ENCODE measurements around the gene LPP. TPM values are rescaled to one million over a fixed set of nuclear protein-coding genes. Genes with fewer than 3 reads are reported as not detected.

Gene LPP
- total RNA-seq, 8 experiments from 2014 or later: 6.0 to 77.8 (median 15.4) TPM

DNA sequence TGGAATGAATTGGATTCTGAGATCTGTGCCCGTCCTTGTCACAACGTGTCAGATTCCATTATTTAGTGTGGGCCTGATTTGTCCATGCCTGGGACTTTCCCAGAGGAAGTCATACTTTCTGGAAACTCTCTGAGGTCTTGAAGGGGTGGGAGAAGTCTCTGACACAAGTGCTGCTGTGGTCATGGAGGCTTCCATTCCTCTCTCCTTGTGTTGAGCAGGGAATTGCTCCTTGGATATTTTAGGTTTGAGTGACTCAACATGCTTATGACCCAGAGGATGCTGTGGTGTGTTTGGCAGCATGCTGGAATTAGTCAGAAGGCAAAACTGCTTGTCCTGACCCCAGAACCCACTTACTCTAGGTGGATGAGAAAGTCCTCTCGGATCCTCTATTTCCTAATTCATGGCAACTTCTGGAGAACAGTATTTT lies 132.1 kb downstream of the LPP start:
- Histone ChIP-seq H3K27ac (no peak overlapping the region), H3K4me1 (replicated peaks in 1 of 2) (peaks cover 12 to 27% of the 10 kb centered on the region in 2 donors), H3K4me3 (no peak overlapping the region)
- in situ Hi-C loops (cut with MboI; ENCODE audit: low pct_unique_long_range_greater_than_20kb in 2 of 9, low sequenced_read_pairs in 9 of 9, unreplicated experiment in 9 of 9): no loop called here
- 0 to 100% (median 33%) methylated on average over 1 to 3 of the region's 3 CpGs; no CpG with 5 or more reads in 1 of the 10 experiments for WGBS, 10 experiments
- peak in 5 of 8 experiments; percentile 9 to 95 (median 72) for ATAC-seq (replicated peaks in 6 of 8)

DNA sequence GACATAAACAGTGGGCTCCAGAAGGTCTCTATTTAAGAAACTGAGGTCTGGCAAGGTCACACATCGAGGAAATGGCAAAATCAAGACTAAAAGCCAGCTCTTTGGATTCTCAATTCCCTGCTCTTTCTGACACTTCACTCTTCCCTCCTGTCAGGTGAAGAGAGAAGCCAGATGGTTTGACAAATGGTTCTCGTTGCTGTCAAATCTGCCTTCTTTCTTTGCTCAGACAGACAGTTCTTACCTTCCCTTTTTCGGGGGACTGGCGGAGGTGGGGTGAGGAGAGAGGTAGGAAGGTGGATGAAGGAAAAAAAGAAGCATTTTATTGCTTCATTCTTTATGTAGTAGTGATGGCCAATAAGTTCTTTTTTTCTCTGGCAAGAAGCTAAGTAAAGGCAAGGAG lies 133.4 kb downstream of the LPP start:
- Histone ChIP-seq H3K4me1 (replicated peaks in 1 of 2) (peaks cover 12 to 27% of the 10 kb centered on the region in 2 donors), H3K4me3 (no peak overlapping the region), H3K27ac (peak overlapping the region in 1 of 2 donors; percentile 33)
- 82 to 100% (median 85%) methylated on average over 1 to 3 of the region's 4 CpGs; no CpG with 5 or more reads in 4 of the 10 experiments for WGBS, 10 experiments
- in situ Hi-C loops (cut with MboI; ENCODE audit: low pct_unique_long_range_greater_than_20kb in 2 of 9, low sequenced_read_pairs in 9 of 9, unreplicated experiment in 9 of 9): no loop called here
- no peak for ATAC-seq (replicated peaks in 6 of 8)

DNA sequence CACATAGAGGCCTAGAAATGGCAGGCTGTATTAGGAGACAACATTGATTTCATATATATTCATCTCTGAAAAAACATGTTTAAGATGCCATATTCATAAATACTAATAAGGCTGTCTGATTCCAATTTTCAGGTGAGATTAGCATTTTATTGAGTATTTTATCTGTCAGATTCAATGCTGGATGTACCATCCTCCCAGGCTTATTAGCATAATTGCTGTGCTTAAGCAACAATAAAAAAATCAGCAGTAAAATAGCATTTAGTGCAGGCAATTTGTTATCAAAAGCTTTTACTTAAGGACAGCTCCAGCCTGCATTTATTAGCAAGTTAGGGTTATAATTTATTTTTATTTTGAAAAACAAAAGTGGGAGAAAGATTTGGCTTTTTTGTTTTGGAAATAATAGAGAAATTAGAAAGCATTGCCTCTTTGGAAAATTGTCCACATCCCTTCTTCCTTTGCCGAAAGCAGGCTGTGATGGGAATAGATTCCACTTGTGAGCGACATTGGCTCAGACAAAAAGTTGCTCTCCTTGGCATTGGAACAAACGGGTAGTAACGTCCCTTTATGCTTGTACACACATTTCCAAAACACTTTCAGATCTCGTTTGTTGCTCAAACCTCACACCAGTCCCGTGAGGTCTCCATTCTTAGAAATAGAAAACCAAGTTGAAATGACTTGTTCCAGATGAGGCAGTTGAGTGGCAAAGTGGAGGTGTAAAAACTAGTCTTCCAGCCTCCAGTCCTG lies 134.0 kb downstream of the LPP start:
- in situ Hi-C loops (cut with MboI; ENCODE audit: low pct_unique_long_range_greater_than_20kb in 2 of 9, low sequenced_read_pairs in 9 of 9, unreplicated experiment in 9 of 9): no loop called here
- peaks cover 7 to 25% of the 10 kb centered on the region in 2 donors for H3K4me1 ChIP-seq (replicated peaks in 1 of 2)
- ATAC-seq (replicated peaks in 6 of 8): peak in 1 of 8 experiments; percentile 63
- no peak overlapping the region for H3K4me3 ChIP-seq
- WGBS, 10 experiments: 0 to 100% (median 80%) methylated on average over 1 to 6 of the region's 6 CpGs
- no peak overlapping the region for H3K27ac ChIP-seq

GRCh38 chr3:188292251-188292650 lies 138.3 kb downstream of the LPP start:
- Histone ChIP-seq H3K4me3 (no peak overlapping the region), H3K27ac (no peak overlapping the region), H3K4me1 (replicated peaks in 1 of 2) (peaks cover 9 to 24% of the 10 kb centered on the region in 2 donors)
- no peak for ATAC-seq (replicated peaks in 6 of 8)
- 75 to 100% (median 100%) methylated on average over 1 of the region's 1 CpG; no CpG with 5 or more reads in 6 of the 10 experiments for WGBS, 10 experiments
- in situ Hi-C loops (cut with MboI; ENCODE audit: low pct_unique_long_range_greater_than_20kb in 2 of 9, low sequenced_read_pairs in 9 of 9, unreplicated experiment in 9 of 9): no loop called here

GRCh38 chr3:188292827-188293226 lies 138.9 kb downstream of the LPP start:
- WGBS, 10 experiments: 0 to 100% (median 79%) methylated on average over 1 to 3 of the region's 3 CpGs
- in situ Hi-C loops (cut with MboI; ENCODE audit: low pct_unique_long_range_greater_than_20kb in 2 of 9, low sequenced_read_pairs in 9 of 9, unreplicated experiment in 9 of 9): no loop called here
- Histone ChIP-seq H3K4me3 (no peak overlapping the region), H3K4me1 (replicated peaks in 1 of 2) (peaks cover 9 to 18% of the 10 kb centered on the region in 2 donors), H3K27ac (no peak overlapping the region)
- peak in 1 of 8 experiments; percentile 16 for ATAC-seq (replicated peaks in 6 of 8)

GRCh38 chr3:188294113-188294512 lies 140.2 kb downstream of the LPP start:
- in situ Hi-C loops (cut with MboI; ENCODE audit: low pct_unique_long_range_greater_than_20kb in 2 of 9, low sequenced_read_pairs in 9 of 9, unreplicated experiment in 9 of 9): no loop called here
- no peak overlapping the region for H3K27ac ChIP-seq
- H3K4me3 ChIP-seq: no peak overlapping the region
- no peak for ATAC-seq (replicated peaks in 6 of 8)
- WGBS, 10 experiments: 40 to 100% (median 96%) methylated on average over 1 to 3 of the region's 3 CpGs
- H3K4me1 ChIP-seq (replicated peaks in 1 of 2): peaks cover 11 to 17% of the 10 kb centered on the region in 2 donors

- peak; percentile 72 to 95 (median 93) for ATAC-seq (replicated peaks in 6 of 8)
- H3K4me3 ChIP-seq: peak overlapping the region in 1 of 5 donors; percentile 4
- H3K27ac ChIP-seq: peak overlapping the region in 1 of 2 donors; percentile 30
These were observed 141.0 kb downstream of the LPP start for GRCh38 chr3:188294823-188295487.

GRCh38 chr3:188295876-188296275 lies 141.9 kb downstream of the LPP start:
- Histone ChIP-seq H3K27ac (no peak overlapping the region), H3K4me3 (no peak overlapping the region), H3K4me1 (replicated peaks in 1 of 2) (peaks cover 11 to 17% of the 10 kb centered on the region in 2 donors)
- ATAC-seq (replicated peaks in 6 of 8): no peak
- in situ Hi-C loops (cut with MboI; ENCODE audit: low pct_unique_long_range_greater_than_20kb in 2 of 9, low sequenced_read_pairs in 9 of 9, unreplicated experiment in 9 of 9): no loop called here
- 90 to 100% (median 96%) methylated on average over 2 to 3 of the region's 3 CpGs; no CpG with 5 or more reads in 1 of the 10 experiments for WGBS, 10 experiments

More at GRCh38 chr3:188294823-188295487, 141.0 kb downstream of the LPP start:
- 0 to 72% (median 26%) methylated on average over 3 to 11 of the region's 11 CpGs; no CpG with 5 or more reads in 1 of the 10 experiments for WGBS, 10 experiments
- in situ Hi-C loops (cut with MboI; ENCODE audit: low pct_unique_long_range_greater_than_20kb in 2 of 9, low sequenced_read_pairs in 9 of 9, unreplicated experiment in 9 of 9): no loop called here
- H3K4me1 ChIP-seq (replicated peaks in 1 of 2): peaks cover 11 to 17% of the 10 kb centered on the region in 2 donors

DNA sequence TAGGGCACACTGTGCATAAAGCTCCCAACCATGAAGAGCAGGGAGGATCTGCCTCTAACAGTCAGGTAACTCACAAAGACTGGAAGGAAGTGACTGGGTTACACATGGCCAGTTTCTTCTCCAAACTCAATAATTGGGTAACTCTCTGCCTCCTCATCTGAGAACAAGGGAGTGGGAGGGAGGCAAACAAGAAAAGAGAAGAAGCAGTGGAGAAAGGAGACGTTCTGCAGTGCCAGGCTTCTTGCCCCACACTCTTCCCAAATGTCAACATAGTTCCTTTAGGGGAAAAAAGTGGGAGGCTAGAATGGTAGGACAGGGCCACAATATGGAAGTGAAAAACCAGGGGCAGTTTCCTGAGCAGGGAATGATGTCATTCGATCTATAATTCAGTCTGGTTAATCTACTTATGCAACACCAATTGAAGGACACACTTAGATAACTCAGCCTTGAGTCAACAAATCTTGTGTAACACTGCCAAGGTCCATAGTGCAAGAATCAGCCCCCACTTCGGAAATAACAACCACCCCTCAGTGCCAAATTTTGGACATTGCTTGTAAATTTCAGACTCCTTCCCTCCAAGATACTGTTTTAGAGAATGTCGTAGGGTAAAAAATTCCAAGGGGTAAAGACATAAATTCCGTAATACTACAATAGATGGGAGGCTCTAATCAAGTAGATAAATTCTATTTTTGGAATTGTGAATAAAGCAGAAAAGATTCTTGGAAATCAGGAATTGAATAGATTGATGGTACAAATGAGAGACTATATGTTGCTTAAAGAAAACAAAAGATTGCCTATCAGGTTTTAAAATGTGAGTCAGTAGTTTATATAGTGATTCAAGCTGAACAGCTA lies 143.0 kb downstream of the LPP start:
- in situ Hi-C loops (cut with MboI; ENCODE audit: low pct_unique_long_range_greater_than_20kb in 2 of 9, low sequenced_read_pairs in 9 of 9, unreplicated experiment in 9 of 9): no loop called here
- Histone ChIP-seq H3K4me1 (replicated peaks in 1 of 2) (peaks cover 11 to 20% of the 10 kb centered on the region in 2 donors), H3K27ac (no peak overlapping the region), H3K4me3 (no peak overlapping the region)
- WGBS, 10 experiments: 17 to 100% (median 92%) methylated on average over 2 to 5 of the region's 5 CpGs; no CpG with 5 or more reads in 1 of the 10 experiments
- peak in 1 of 8 experiments; percentile 3 for ATAC-seq (replicated peaks in 6 of 8)

DNA sequence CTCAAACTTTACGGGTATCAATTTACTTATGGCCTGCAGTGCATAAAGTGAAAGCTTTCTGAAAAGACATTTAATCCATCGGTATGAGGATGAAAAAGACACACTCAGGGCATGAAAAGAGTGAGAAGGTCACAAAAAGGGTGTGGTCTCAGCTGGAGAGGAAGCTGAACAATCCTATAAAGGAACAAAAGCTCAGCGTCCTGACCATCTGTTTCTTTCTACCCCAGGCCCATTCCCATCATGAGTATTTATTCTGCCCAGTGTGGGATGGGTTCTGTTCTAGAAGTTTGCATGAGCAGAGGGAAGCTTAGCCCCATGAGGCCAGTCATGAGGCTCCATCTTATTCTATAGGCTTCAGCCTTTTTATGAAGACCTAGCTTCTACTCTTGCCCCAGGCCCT lies 144.6 kb downstream of the LPP start:
- WGBS, 10 experiments: 0 to 77% (median 42%) methylated on average over 1 to 2 of the region's 3 CpGs; no CpG with 5 or more reads in 2 of the 10 experiments
- ATAC-seq (replicated peaks in 6 of 8): peak in 4 of 8 experiments; percentile 10 to 78 (median 56)
- in situ Hi-C loops (cut with MboI; ENCODE audit: low pct_unique_long_range_greater_than_20kb in 2 of 9, low sequenced_read_pairs in 9 of 9, unreplicated experiment in 9 of 9): no loop called here
- Histone ChIP-seq H3K4me1 (replicated peaks in 1 of 2) (peaks cover 16 to 27% of the 10 kb centered on the region in 2 donors), H3K4me3 (no peak overlapping the region), H3K27ac (no peak overlapping the region)

DNA sequence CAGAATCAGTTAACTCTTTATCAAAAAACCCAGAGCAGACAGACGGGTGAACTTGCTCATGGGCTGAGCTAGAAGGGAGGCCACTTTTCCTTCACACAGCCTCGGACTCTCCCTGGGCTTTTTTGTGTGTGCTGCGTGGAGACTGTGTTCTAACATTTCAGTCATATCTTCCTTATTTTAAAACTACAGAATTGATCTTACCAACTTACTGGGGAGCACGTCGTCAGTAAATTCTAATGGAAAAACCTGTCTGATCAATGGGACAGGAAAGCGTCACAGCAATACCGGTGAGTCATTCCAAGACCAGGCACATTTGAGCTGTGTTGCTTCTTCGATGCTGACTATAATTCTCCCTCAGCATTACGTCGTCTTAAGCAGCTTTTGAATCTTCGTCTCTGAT lies 145.1 kb downstream of the LPP start:
- 62 to 100% (median 86%) methylated on average over 1 to 10 of the region's 11 CpGs for WGBS, 10 experiments

GRCh38 chr3:188299708-188300107 lies 145.8 kb downstream of the LPP start:
- H3K27ac ChIP-seq: no peak overlapping the region
- WGBS, 10 experiments: 67 to 100% (median 100%) methylated on average over 1 to 2 of the region's 2 CpGs; no CpG with 5 or more reads in 3 of the 10 experiments
- no peak overlapping the region for H3K4me3 ChIP-seq
- peaks cover 14 to 22% of the 10 kb centered on the region in 2 donors for H3K4me1 ChIP-seq (replicated peaks in 1 of 2)
- no peak for ATAC-seq (replicated peaks in 6 of 8)
- in situ Hi-C loops (cut with MboI; ENCODE audit: low pct_unique_long_range_greater_than_20kb in 2 of 9, low sequenced_read_pairs in 9 of 9, unreplicated experiment in 9 of 9): no loop called here

More for the DNA sequence above, 145.1 kb downstream of the LPP start:
- H3K4me1 ChIP-seq (replicated peaks in 1 of 2): peaks cover 16 to 27% of the 10 kb centered on the region in 2 donors
- ATAC-seq (replicated peaks in 6 of 8): no peak
- in situ Hi-C loops (cut with MboI; ENCODE audit: low pct_unique_long_range_greater_than_20kb in 2 of 9, low sequenced_read_pairs in 9 of 9, unreplicated experiment in 9 of 9): no loop called here
- no peak overlapping the region for H3K27ac ChIP-seq
- no peak overlapping the region for H3K4me3 ChIP-seq
